VCaP (cell line): Measurements from ENCODE around the gene VGLL4.

Source experiments
- H3K27ac ChIP-seq: fragments of 450-650 bp; 2 replicates; pipeline ENCODE4 v1.5.1; 2017
- CTCF ChIP-seq: fragments of 450-650 bp; conservative IDR thresholded peaks from 2 replicates; pipeline ENCODE4 v1.5.1; 2017; ENCODE audit warnings: mild to moderate bottlenecking, moderate library complexity

The VGLL4 gene

GRCh38 chr3:11552289-11553264 lies 91.1 kb downstream of the VGLL4 start:
- TF ChIP-seq CTCF: no peak
- peak overlapping the region; percentile 93 for H3K27ac ChIP-seq

GRCh38 chr3:11551036-11551435 lies 92.7 kb downstream of the VGLL4 start:
- TF ChIP-seq CTCF: no peak
- no peak overlapping the region for H3K27ac ChIP-seq

- H3K27ac ChIP-seq: peak overlapping the region; percentile 36
- no peak for TF ChIP-seq CTCF
These were observed 94.1 kb downstream of the VGLL4 start for GRCh38 chr3:11549580-11550140.

- TF ChIP-seq CTCF: no peak
- peak overlapping the region; percentile 36 for H3K27ac ChIP-seq
These were observed 95.0 kb downstream of the VGLL4 start for GRCh38 chr3:11548721-11549131.

- TF ChIP-seq CTCF: no peak
- no peak overlapping the region for H3K27ac ChIP-seq
These were observed 96.2 kb downstream of the VGLL4 start for GRCh38 chr3:11547498-11547897.

- no peak overlapping the region for H3K27ac ChIP-seq
- no peak for TF ChIP-seq CTCF
These were observed 96.9 kb downstream of the VGLL4 start for GRCh38 chr3:11546657-11547302.
